ENCODE data around the gene IHH.

The IHH gene

GRCh38 chr2:219028141-219028540 lies 32.6 kb downstream of the IHH start:
- TF ChIP-seq REST (IDR thresholded peaks at IDR 0.05; ENCODE audit: insufficient read depth in 1 of 2, low read depth in 2 of 2, low read length in 2 of 2) (no peak), SIN3A (IDR thresholded peaks at IDR 0.05; ENCODE audit: borderline replicate concordance, insufficient read depth, low read length) (no peak), POLR2AphosphoS5 (IDR thresholded peaks at IDR 0.05; ENCODE audit: low read depth, low read length) (no peak), FOXP2 (optimal IDR thresholded peaks at IDR 0.05; ENCODE audit: borderline replicate concordance, extremely low read depth, extremely low read length, insufficient read depth) (no peak)

GRCh38 chr2:219027511-219028055 lies 33.1 kb downstream of the IHH start:
- no peak for TF ChIP-seq SIN3A (IDR thresholded peaks at IDR 0.05; ENCODE audit: borderline replicate concordance, insufficient read depth, low read length)
- no peak for TF ChIP-seq TAF1 (IDR thresholded peaks at IDR 0.05; ENCODE audit: borderline replicate concordance, insufficient read depth, low read length)
- no peak for TF ChIP-seq POLR2AphosphoS5 (IDR thresholded peaks at IDR 0.05; ENCODE audit: low read depth, low read length)
- TF ChIP-seq FOXP2 (optimal IDR thresholded peaks at IDR 0.05; ENCODE audit: borderline replicate concordance, extremely low read depth, extremely low read length, insufficient read depth), result no peak
- TF ChIP-seq REST (IDR thresholded peaks at IDR 0.05; ENCODE audit: insufficient read depth in 1 of 2, low read depth in 2 of 2, low read length in 2 of 2), result no peak

GRCh38 chr2:219026946-219027345 lies 33.8 kb downstream of the IHH start:
- TF ChIP-seq FOXP2 (optimal IDR thresholded peaks at IDR 0.05; ENCODE audit: borderline replicate concordance, extremely low read depth, extremely low read length, insufficient read depth) (no peak), SIN3A (IDR thresholded peaks at IDR 0.05; ENCODE audit: borderline replicate concordance, insufficient read depth, low read length) (no peak), POLR2AphosphoS5 (IDR thresholded peaks at IDR 0.05; ENCODE audit: low read depth, low read length) (no peak), TAF1 (IDR thresholded peaks at IDR 0.05; ENCODE audit: borderline replicate concordance, insufficient read depth, low read length) (no peak), REST (IDR thresholded peaks at IDR 0.05; ENCODE audit: insufficient read depth in 1 of 2, low read depth in 2 of 2, low read length in 2 of 2) (no peak)

GRCh38 chr2:219025637-219026585 lies 34.8 kb downstream of the IHH start:
- TF ChIP-seq FOXP2 (optimal IDR thresholded peaks at IDR 0.05; ENCODE audit: borderline replicate concordance, extremely low read depth, extremely low read length, insufficient read depth) (no peak), POLR2AphosphoS5 (IDR thresholded peaks at IDR 0.05; ENCODE audit: low read depth, low read length) (no peak), REST (IDR thresholded peaks at IDR 0.05; ENCODE audit: insufficient read depth in 1 of 2, low read depth in 2 of 2, low read length in 2 of 2) (no peak)

All from PFSK-1 (cell line).